GM19099 (cell line): ENCODE data around the gene MIS12.

Experiments used
- POLR2A ChIP-seq: IDR thresholded peaks from 3 replicates; pipeline ENCODE4 v1.6.1; 2011; ENCODE audit warnings: low read depth; ENCODE audit not compliant: insufficient read length; ENCODE audit errors: extremely low read depth

MIS12 gene

DNA sequence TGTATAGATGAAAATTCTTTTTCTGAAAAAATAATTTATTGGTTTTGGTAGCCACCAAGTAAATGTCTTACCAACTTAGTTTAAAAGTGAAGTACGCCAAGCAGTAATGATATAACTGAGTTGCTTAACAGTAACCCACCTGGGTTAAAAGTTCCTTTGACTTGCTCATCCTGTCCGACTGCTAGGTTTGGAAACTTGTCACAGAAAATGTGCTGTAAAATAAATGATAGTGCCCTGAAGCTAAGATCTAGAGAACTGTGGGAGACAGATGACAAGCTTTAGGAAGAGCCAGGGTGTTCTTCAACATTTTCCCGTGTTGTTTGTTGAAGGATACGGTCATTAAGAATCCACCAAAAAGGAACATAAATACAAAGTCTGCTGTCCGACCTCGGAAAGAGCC lies 5.4 kb upstream of the MIS12 start:
- TF ChIP-seq POLR2A: no peak

GRCh38 chr17:5481451-5481850 lies 4.9 kb upstream of the MIS12 start:
- no peak for TF ChIP-seq POLR2A

DNA sequence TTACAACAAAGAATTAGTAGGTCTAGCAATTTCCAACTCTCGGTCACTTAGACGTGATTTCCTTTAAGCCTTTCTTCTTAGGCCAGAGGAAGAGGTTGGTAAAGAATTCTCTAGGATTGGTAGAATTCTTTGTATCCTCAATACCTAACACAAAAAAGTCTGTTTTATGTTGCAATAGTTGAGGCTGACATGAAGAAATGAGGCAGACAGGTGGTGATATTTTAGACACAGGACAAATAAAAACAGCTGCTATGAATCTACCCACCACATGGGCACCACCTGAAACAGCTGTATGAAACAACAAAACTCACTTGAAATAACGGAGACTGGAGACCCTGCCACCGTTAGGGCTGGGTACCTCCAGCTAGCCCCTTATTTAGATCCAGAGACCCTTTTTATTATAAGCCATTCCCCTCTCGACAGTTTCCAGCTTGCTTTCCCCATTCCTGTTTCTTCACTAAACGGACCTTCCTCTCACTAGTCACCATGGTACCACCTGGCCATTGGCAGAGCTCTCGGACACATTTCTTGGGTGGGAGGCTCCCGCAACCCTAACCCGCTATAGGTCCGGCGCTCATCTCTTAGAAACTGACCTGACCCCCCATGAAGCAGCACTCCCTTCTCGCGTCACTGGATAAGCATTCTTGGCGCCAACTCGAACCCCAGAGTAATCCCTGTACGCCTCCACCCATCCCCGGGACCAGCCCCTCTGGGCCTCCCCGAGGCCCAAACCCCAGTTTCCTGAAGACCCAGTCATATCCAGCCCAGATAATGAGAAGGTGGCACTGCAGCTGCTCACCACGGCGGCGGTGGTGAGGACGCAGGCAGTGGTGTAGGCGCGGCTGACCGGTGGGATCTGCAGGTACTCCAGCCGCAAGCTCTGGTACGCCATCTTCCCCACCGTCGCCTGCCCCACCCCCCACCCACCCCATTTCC lies 828 bp upstream of the MIS12 start, which contains the start of gene DERL2:
TSS of gene DERL2 (minus strand) at position 909 of the 936 bp plus-strand sequence. CDS start at position 892, 17 bp downstream.
- TF ChIP-seq POLR2A: peak; percentile 51

GRCh38 chr17:5488752-5489151 lies 2.4 kb downstream of the MIS12 start:
- TF ChIP-seq POLR2A: no peak

- TF ChIP-seq POLR2A: no peak
Measured at GRCh38 chr17:5492970-5493369, 6.6 kb downstream of the MIS12 start.

DNA sequence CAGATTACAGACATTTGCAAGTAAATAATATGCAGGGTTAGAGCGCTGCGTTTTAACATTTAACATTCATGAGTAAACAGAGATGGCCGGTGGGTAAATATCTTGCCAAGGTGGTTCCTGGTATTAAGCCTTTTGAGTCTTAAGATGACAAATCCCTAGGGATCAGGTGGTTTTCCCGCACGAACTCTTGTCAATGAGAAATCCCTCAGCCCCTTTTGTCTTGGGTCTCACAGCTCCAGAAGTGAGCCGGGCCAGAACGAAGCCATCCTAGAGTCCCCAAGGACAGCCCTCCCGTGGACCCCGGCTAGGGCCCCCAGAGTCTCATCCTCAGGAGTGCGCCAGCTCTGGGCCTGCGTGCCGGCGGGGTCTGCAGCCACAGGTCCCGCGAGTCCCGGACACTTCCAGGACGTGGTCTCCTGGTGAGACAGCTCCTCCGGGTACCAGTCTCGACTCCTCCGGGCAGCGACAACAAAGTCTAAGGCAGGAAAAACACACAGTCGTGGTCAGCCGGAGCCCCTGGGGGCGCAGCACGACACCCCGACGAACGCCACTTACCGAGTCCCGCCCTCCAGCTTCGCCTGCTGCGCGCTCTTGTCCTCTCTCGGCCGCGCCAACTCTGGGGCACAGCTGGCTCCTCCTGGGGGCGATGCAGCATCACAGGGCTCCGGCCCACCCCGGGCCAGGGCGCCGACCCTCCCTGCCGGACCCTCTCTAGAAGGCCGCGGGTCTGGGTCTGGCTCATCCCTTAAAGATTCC lies 13.3 kb downstream of the MIS12 start:
- TF ChIP-seq POLR2A: no peak

DNA sequence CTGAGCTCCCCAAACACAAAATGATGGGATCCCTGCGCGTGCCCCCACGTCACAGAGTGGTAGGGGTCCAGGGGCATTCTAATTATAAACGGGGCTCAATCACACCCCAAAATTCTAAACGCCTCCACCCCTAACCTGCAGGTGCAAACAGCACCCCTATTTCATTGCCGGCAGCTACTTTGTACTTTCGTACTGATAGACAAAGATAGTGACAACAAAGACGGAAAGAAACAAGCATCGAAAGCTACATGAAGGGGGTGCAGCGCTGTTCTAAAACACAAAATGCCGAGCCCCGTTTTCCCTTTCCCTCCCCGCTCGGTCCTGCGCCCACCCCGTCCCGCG lies 13.9 kb downstream of the MIS12 start:
- TF ChIP-seq POLR2A: no peak

DNA sequence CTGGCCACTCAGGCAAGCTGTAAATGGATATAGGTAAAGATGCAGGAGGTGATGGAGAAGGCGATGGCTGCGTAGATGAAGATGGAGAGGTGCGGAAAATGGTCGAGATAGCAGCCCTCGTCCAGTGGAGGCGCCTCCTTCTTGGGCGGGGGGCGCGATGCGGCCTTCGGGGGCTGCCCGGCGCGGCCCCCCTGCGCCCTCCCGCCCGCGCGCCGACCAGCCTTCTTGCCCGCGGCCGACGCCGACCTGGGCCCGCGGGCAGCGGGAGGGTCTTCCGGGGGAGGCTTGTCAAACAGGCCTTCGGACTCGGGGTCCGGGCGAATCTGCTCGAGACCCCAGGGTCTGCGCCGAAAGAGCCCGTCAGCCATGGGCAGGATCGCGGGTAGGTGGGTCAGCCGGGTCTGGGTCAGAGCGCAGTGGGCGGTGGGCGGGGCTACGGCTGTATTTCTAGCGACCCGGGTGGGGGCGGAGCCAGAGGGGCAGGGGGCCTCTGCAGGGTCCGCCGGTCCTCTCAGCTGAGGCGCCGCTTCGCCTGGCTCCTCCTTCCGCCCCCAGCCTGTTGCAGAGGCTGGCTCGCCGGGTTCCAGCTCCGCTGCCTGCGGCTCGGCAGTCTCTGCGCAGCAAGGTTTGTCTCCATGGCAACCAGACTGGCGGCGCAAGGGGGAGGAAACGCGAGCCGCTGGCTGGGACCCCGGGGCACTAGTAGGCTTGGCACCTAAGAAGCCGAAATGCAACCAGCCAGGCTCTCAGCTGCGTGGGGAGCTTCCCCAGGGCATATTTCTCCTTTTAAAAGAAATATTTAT lies 14.4 kb downstream of the MIS12 start:
- TF ChIP-seq POLR2A: no peak

DNA sequence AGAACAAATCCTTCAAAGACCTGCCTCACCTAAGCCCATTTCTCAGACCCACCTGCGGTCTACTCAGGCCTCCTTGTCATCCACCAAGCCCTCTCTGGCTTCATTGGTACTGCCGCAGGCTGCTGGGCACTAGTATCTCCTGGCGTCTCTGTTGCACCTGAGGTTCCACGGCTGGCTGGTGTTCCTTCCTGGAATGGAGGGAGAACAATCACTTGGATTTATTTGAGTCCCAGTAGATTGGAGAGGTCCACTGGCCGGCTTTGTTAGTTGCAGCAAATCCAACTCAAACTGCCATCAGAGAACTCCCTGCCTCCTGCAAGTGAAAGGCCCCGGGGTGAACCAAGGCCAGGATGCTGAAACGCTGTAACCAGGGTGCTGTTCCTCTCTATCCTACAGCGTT lies 15.3 kb downstream of the MIS12 start:
- no peak for TF ChIP-seq POLR2A

GRCh38 chr17:5502552-5502951 lies 16.2 kb downstream of the MIS12 start:
- TF ChIP-seq POLR2A: no peak

DNA sequence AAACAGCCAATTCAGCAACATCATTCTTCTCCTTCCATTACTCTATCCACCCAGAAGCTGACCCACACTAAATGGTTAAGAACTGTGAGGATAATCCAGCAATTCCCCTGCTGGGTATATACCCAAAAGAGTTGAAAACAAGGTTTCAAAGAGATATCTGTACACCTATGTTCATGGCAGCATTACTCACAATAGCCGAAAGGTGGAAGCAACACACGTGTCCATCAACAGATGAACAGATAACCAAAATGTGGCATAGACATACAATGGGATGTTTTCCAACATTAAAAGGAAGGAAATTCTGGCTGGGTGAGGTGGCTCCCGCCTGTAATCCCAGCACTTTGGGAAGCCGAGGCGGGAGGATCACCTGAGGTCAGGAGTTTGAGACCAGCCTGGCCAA lies 19.9 kb downstream of the MIS12 start:
- TF ChIP-seq POLR2A: no peak

GRCh38 chr17:5508810-5509209 lies 22.4 kb downstream of the MIS12 start:
- no peak for TF ChIP-seq POLR2A

- no peak for TF ChIP-seq POLR2A
Measured at GRCh38 chr17:5509482-5509881, 23.1 kb downstream of the MIS12 start.

DNA sequence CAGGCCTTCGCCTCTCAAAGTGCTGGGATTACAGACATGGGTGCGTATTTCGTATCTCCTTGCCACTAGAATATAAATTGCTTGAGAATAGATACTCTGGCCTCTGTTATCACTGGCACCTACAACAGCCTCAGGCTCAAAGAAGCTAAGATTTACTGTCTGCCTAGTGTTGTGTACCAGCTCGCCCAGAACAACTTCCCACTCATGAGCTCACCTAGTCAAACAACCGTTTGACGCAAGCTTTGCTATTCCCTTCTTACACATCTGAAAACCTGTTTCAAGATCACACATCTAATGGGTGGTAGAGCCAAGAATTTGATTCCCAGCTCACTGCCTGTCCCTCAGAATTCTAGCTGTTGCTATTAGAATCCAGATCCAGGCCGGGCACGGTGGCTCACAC lies 24.4 kb downstream of the MIS12 start:
- TF ChIP-seq POLR2A: no peak
